HG02870 (cell line): ENCODE data around the gene COG7.
"Not testable (repeated sequence)": the region's sequence is repeated elsewhere in the genome, so short reads cannot be mapped to it uniquely, and the experiment has no call there.

Experiments
- ATAC-seq: cut with Tn5 transposase; IDR thresholded peaks from one replicate; pipeline ENCODE4 v1.9.1; 2021; ENCODE audit warnings: mild to moderate bottlenecking, moderate library complexity; ENCODE audit not compliant: unreplicated experiment

Gene COG7

DNA sequence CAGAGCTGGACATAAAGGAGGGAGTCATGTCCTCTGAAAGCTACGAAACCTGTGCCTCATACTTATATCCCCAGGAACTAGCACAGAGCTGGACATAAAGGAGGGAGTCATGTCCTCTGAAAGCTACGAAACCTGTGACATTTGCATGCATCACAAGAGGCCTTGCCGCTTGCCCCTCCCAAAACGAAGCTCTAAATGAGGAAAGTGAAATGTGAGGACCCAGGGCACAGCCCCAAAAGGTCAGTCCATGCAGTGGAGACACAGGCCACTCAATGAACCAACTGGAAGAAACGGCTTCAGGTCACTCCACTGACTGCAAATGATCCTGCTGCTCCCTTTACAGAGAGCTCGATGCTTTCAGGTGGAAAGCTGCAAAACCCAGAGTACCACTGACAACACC, 38.3 kb downstream of the COG7 start:
- no peak for ATAC-seq

GRCh38 chr16:23410176-23410575, 42.8 kb downstream of the COG7 start:
- no peak for ATAC-seq

DNA sequence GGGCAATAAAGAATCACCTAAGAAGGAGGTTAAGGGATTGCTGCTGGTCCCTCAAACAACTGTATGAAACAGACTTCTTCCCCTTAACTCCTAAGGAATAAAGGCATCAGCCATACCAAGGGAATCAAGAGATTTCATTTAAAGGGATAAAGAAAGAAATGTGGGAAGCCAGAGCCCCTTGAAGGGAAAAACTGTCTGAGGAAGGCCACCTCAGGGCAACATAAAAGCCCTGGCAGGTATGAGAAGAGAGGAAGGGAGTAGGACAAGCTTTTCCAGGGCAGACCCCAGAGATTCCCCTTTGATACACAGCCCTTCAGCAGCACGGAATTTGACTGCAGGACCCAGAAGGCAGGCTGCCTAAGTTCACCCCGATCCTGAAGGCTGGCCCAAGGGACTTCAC, 43.5 kb downstream of the COG7 start:
- no peak for ATAC-seq

- no peak for ATAC-seq
Observed at GRCh38 chr16:23408823-23409298, 44.1 kb downstream of the COG7 start.

GRCh38 chr16:23408242-23408822, 44.7 kb downstream of the COG7 start:
- ATAC-seq: no peak

GRCh38 chr16:23407436-23408127, 45.4 kb downstream of the COG7 start:
- no peak for ATAC-seq

DNA sequence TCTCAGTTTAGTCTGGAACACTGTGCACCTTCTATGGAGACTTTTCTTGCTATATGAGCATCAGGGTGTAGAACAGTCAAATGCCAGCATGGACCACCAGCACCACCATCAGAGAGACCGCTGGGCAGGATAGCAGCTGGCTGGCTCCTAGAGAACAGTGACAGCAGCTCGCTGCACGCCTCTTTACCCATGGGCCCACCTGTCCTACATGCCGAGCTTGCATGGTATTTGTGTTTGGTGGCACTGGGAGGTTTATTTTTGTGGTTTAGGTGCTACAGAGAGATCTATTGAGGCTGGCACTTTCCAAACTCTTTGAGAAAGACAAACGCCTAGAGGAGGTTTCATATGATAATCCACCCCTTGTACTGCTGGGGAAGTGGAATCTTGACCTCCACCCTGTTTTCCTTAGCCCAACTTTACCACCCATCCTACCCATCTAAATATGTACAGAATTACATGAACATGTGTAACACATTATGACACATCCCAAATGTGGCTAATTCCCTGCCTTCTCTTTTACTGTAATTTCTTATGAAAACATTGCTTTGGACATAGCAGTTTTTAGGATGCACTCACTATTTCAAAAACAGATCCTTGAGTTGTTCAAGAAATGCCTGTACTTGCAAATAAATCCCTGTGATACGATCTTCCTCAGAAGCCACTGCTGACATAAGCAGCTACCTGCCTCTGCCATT, 46.3 kb downstream of the COG7 start:
- no peak for ATAC-seq

DNA sequence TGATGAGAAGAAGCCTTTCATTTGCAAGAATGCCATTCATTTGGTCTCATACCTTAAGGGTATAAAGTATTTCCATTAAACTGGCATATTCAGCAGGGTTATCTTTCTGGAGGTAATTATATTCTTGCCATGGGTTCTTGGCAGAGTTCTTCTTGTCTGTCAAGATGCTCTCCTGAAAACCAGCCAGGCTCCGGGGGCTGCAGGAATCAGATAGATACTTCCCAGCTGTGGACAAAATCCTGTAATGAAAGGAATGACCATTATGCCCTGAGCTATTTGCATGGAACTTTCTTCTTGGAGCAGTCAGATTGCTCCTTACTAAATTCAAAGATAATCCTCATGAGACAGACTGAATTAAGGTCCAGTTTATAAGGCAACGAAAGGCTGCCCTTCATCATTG, 47.0 kb downstream of the COG7 start:
- no peak for ATAC-seq

DNA sequence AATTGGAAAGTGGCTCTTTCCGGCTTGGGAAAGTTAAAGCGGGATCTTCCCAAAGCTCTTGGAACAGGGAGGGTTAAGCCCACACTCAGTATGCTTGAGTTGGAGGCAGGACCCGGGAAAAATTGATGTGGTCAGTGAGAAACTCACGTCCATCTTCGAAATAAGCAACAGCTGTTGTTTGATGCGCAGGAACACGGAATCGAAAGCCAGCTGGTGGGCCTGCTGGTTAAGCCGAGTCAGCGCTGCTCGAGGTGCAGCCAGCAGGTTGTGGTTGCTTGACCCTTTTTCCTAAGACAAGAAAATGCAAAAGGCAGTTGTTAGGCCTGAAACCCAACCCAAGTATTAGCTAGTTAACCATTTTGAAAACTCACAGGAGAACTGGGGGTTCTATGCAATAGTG, 49.4 kb downstream of the COG7 start:
- ATAC-seq: no peak

DNA sequence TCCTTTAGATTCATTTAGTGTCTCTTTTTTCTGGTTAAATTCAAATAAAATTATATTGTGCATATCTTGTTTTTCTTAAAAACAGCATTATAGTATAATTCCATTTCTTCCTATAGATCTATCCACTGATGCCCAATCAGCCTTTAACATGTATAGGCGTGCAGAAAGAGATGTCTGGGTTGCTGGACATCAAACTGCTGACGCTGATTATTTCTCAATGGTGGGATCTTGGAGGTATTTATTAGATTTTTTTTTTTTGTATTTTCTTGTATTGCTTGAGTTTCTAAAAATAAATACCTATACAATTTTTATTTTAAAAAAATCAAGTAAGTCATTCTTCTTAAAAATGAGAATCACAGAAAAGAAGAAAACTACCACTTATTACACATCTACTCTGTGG, 50.9 kb downstream of the COG7 start:
- no peak for ATAC-seq

DNA sequence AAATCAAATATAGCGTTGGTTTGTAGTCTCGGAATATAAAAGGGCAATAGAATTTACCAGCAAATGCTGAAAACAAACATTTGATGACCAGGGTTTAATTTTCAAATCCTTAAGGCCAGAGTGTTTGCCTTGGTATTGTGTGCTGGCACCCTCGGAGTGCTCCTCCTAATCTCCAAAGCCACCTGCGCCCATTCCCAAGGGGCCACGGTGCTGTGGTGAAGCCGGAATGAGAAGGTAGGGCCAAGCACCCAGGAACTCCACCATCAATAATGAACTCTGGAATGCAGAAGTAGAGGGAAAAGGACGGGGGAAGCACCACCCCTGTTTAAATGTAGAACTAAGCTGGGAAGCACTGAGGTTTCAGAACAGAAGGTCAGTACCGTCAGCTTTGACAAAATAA, 51.9 kb downstream of the COG7 start:
- no peak for ATAC-seq

DNA sequence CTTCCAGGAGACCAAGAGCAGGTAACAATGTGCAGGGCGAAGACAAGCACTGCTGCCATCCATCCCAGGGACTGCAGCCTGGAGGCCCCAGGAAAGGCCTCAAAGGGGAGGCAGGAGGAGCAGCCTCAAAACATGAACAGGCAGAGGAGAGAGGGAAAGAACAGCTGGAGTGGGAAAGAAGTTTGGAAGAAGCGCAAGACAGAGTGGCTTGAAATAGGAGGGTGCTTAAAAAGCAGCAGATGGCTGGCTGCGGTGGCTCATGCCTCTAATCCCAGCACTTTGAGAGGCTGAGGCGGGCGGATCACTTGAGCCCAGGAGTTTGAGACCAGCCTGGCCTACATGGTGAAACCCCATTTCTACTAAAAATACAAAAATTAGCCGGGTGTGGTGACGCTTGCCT, 52.5 kb downstream of the COG7 start:
- not testable (repeated sequence) for ATAC-seq

DNA sequence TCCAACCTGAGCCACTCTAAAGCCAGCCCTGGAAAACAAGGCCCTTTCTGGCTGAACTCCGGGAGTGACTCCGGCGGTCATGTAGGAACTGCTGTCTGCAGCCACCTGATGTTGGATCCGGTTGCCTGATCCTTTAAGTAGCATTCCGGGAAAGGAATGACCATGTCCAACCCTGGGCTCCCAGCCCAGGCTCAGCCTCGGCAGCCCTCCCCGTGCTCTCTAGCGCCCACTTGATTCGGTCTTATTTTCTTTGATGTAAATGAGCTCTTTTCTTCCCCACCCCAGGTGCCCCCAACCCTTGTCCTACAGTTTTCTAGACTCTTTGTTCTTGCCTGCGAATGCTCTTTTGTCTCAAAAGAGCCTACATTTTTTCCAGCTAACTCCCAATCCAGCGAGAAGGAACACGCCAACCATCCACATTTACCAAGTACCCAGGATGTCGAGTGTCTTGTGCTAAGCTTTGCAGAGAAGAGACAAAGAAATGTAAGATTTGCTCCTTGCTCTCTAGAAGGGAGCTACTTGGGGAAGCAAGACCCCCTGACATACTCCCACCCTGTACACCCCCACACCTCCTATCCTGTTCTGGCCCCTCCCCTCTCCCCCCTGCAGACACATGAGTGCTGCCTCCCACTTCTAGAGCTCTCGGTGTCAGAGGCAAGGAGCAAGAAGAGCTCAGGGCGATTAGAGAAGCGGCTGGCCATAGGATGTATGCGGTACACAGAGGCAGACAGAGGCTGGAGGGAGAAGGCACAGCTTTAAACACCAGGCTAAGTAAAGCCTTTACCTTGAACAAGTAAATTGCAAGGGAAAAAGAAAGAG, 53.8 kb downstream of the COG7 start:
- ATAC-seq: no peak

DNA sequence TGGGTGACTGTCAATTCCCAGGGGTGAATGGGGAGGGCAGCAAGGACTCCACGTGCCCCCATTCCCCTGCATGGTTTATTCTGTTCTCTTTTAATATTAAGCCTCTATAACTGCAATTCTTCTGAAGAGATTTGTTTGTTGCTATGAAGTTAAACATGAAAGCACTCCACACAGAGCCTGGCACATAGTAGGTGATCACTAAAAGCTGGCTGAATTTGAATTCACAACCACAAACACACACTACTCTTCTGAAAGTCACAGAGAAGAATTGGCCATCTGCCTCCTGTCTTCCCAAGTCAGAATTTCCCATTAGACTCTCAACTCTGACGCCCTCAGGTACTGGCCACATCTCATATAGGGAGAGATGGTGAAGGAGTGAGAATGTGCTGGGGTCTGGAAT, 55.5 kb downstream of the COG7 start:
- no peak for ATAC-seq

DNA sequence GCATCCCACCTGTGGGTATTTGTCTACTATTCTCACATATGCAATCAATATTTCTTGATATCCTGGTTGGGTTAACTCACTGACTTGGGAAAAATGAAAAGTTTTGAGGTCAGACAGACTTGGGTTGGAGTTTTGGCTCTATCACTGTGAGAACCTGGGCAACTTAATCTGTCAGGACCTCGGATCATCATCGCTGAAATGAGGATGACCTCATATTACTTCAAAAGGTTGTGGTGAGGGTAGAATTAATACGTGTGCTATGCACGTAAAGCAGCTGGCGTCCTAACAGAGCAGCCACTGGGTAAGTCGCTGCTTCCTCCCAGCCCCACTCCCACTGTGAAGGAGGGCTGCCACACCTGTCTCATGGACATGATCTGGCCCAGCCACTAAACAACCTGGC, 57.3 kb downstream of the COG7 start:
- no peak for ATAC-seq

GRCh38 chr16:23394141-23394831, 58.7 kb downstream of the COG7 start:
- no peak for ATAC-seq

- ATAC-seq: no peak
Observed at GRCh38 chr16:23392223-23392600, 60.8 kb downstream of the COG7 start.

DNA sequence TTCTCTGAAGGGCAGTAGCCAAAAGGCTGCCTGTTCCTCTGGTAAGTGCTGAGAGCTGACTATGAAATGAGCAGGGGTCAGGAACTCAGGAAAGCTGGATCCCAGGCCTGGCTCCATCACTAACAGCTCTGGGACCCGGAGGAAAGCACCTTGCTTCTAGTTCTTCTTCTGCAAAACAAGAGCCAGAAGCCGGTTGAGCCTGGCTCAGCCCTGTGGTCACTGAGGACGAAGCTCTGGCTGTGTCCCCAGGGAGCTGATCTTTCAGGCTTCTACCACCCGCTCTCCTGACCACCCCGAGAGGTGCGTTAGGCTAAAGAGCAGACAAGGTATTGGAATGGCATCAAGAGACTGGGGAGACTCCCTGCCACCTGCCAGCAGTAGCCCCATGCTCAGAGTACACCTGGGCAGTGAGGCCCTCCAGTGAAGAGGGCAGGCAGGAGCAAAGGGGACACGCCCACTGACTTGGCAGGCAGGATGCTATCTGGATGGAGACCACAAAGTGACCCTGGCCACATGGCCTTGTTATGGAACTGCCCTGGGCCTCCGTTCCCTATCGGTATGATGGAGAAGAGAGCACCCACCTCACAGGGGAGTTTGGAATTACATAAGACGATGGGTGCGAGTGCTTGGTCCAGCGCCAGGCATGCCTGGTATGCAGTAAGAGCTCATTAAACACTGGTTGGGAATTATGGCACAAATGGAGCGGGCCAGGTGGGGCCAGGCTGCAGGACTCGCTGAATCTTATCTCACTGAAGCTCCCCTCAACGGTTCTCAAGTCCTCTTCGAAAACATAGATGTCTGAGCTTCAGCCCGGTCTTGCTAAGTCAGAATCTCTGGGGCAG, 61.4 kb downstream of the COG7 start:
- ATAC-seq: no peak

DNA sequence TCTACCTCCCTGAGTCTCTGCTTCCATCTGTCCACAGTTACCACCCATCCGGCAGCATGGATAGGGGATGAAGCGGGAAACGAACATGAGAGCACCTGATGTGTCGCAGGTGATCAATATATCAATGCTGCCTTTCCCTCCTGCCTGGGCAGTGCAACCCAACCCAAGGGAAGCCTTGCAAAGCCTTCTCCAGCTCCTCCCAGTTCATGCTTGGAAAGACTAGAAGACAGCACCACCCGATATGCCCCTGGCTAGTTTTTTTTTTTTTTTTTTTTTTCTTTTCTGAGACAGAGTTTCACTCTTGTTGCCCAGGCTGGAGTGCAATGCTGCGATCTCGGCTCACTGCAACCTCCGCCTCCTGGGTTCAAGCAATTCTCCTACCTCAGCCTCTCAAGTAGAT, 63.1 kb downstream of the COG7 start:
- ATAC-seq: not testable (repeated sequence)

DNA sequence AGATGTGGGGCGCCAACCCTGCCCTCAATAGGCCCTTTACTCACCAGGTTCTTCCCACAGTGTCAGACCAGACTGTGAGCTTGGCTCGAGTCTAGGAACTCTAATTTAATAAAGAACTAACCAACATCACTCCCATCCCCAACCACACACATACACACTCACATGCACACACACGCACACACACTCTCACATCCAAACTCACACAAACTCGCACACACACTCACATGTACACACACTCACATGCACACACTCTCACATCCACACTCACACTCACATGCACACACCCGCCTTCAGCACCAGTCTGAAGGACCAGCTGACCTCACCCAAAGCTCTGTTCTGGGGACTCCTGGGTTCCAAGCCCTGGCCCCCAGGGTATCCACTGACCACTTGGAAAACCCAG, 63.8 kb downstream of the COG7 start:
- no peak for ATAC-seq
